Skeletal muscle cell (primary cell): ENCODE measurements around the gene C1QTNF1.

Experiments
- DNase-seq: peaks from one replicate; pipeline ENCODE4 v3.0.0-alpha.2; 2010; ENCODE audit warnings: low read depth
- H3K4me3 ChIP-seq: 2 replicates; pipeline ENCODE4 v1.5.1; 2011; ENCODE audit warnings: low read depth, mild to moderate bottlenecking, control low read depth, low read length, moderate library complexity

Gene C1QTNF1

DNA sequence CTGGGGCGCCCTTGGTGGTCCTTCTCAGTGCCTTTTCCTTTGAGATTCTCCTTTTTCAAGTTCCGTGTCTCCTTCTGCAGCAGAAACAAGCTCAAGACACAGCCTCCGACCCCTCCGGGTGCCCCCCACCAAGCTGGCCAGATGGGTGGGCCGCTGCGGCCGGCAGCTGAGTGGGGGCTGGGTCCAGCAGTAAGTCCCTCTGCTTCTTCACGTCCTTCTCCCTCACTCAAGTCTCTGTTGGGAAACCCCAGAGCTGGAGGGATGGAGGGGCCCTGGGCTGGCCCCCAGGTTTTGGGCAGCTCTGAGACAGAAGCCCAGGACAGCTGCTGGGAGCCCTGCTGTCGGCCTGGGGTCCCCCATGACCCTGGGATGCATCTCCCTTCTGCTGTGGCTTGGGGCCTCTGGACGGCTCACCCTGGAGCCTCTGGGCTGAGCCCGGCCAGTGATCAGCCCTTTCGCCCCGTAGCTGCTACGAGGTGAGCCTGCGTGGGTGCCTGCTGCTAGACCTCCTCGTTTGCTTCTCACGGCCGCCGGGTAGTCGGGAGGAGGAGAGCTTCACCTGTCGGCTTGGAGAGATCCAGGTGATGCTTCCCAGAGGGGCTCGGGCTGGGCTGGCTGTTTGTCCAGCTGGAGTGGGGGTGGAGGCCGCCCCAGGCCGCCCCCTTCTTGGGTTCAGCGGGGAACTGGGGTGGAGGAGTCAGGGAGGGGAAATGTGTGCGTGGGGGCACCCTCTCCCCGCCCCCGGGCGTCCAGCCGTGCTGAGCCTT lies 61.4 kb downstream of the C1QTNF1 start:
- DNase-seq = no peak
- no peak overlapping the region for H3K4me3 ChIP-seq

- no peak overlapping the region for H3K4me3 ChIP-seq
- no peak for DNase-seq
Observed at GRCh38 chr17:79085921-79086551, 62.1 kb downstream of the C1QTNF1 start.

GRCh38 chr17:79086609-79087427 lies 62.8 kb downstream of the C1QTNF1 start:
- H3K4me3 ChIP-seq = no peak overlapping the region
- DNase-seq = no peak

DNA sequence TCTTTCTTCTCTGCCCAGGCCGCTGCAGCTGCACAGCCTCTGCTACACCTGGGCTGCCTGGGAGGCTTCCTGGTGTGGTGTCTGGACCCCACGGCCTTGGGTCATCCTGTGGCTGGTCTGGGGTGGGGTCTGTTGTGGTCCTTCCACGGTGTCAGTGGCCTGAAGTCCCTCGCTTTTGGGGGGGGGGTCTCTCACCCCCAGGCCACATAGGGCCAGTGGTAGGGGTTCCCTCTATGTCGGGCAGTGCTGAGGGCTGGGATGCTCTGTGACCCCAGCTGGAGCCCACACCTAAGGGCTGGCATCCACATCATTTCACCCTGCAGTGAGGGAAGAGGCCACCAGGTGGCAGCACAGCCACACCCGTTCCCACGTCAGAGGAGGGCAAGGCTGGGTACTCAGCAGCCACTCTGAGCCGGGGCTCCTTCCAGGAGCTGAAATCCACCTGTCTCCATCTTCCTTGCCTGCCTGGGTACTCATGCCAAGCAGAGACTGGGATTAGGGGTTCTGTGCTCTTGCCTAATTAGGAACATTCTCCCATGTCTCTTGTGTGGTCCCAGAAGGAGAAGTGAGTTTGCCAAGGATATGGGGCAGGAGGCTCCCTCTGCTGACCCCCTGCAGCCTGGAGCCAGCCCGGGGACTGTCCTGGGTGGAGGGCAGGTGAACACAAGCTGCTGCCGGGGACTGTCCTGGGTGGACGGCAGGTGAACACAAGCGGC lies 63.6 kb downstream of the C1QTNF1 start:
- H3K4me3 ChIP-seq = no peak overlapping the region
- DNase-seq = no peak

DNA sequence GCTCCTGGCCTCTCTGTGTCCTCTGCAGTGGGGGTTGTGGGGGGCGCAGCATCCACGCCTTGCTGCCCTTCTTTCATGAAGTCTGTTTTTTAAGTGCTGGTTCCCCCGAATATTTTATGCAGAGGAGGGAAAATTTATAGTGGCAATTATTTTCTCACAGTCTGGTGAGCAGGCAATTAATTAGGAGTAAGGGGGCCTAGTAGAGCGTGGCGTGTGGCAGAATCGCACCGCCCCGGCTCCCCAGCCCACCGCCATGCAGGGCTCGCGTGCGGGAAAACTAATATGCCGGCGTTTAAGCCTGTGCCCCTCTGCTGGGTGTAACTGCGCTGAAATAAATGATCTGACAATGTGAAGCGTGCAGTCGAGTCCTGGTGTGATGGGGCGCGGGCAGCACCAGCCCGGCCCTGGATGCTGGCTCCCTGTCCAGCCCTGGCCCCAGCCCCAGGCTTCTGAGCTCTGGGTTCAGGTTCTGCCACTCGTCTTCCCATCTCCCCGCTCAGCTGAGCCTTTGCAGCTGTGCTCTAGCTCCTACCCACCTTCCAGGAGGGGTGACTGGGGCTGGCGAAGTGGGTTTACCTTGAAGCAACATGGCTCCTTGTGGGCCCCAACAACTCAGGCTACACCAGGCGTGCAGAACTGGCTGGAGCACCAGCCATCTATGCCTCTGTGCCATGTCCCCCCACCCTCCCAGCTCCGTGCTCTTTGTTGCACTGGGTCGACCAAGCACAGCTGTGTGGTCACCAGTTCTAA lies 64.5 kb downstream of the C1QTNF1 start:
- DNase-seq = no peak
- H3K4me3 ChIP-seq = no peak overlapping the region

GRCh38 chr17:79088997-79089328 lies 65.0 kb downstream of the C1QTNF1 start:
- DNase-seq = no peak
- no peak overlapping the region for H3K4me3 ChIP-seq

DNA sequence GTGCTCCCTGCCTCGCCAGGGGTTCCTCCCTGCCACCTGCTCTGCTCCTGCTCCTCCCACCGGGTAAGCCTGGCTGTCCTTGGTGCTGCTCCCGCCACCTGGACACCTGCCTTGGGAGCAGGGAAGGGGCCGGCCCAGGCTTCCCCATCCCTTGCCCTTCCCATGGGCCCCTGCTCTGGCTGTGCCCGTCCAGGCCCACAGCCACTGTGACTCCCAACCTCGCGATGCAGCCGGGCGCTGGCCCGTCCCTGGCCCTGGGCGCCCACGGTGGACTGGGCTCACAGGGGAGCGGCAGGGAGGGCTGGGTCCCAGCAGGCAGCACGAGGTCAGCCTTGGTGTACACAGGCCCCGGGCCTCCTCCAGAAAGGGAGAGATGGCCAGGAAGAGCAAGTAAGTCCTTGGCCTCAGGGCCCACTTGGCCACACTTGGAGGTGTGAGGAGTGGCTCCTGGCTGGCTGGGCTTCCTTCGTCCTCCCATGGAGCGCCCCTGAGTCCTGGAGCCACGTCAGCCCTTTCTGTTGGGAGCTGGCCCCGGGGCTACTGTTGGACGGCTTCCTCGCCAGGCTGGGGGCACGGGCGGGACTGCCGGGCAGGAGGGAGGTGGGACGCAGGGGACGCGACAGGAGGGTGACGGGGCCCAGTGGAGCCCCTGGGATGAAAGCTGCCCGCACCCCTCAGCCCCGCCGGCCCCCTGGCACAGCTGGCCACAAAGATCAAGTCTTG lies 65.9 kb downstream of the C1QTNF1 start:
- no peak overlapping the region for H3K4me3 ChIP-seq
- no peak for DNase-seq

DNA sequence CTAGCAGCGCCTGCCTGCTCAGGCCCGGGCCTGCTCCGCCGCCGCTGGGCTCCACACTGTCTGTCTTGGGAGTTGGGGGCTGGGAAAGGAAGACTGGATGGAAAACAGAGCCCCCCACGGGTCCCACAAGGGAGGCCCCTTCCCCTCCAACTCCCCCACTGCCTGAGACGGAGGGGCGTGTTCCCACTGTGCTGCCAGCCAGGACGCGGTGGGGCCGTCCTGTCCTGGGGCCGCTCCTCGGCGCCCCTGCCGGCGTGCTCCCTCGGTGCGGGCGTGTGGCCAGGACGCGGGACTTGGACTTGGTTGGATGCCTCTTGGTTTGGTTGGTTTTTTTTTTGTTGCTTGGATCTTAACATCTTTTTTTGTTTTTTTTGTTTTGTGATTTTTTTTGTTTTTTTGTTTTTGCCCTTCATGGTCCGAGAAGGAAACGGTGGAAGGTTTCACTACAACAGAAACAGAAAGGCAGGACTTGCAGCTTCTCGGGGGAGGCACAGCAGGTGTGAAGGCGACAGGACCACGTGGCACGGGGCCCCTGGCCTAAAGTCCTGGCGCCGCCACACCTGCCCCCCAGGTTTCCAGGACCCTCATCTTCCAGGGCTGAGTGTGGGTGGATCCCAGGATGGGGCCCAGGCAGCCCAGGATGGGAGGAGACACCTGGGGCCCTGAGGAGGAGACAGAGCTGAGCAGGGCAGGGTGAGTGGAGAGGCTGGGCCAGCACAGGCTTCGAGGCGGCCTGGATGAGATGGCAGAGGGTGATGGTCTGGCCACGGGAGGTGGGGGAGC lies 66.7 kb downstream of the C1QTNF1 start:
- H3K4me3 ChIP-seq = no peak overlapping the region
- no peak for DNase-seq

DNA sequence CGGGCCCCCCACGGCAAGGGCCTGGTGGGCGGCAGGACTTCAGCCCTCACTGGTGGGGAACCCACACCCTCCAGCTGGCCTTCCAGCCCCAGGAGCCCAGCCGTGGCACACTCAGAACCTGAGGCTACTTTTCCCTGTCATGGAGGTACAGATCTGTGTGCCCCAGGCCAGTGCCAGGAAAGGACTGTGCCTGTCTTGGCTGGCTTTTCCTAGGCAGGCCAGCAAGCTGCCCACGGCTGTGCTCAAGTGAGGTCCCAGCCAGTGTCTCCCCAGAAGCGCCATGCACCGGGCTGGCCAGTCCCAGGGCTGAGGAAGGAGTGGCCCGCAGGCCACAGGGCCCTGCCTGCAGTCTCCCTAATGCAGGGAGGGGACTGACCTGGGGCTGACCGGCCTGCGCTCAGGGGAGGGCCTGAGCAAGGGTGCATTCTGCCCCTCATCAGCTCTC lies 67.3 kb downstream of the C1QTNF1 start:
- H3K4me3 ChIP-seq = no peak overlapping the region
- DNase-seq = no peak

GRCh38 chr17:79092567-79092966 lies 68.6 kb downstream of the C1QTNF1 start:
- DNase-seq = no peak
- H3K4me3 ChIP-seq = no peak overlapping the region

DNA sequence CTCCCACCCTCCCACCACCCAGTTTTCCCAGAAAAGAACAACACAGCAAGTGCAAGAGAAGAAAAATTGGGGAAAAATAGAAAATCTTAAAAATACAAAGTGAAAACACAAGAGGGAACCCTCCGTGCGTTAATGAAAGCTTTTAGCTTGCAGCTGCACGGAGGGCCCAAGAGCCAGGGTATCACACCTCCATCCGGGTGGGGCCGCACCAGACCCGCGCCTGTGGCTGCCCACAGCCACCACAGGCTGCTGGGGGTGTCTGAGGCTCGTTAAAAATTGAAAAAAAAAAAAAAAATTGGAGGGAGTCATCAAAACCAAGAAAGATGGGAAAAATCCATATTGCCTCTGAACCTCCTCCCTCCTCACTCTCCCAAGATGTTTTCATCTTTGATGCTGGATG lies 69.3 kb downstream of the C1QTNF1 start:
- no peak for DNase-seq
- H3K4me3 ChIP-seq = no peak overlapping the region

- H3K4me3 ChIP-seq = no peak overlapping the region
- DNase-seq = no peak
Observed at GRCh38 chr17:79094261-79094660, 70.3 kb downstream of the C1QTNF1 start.

DNA sequence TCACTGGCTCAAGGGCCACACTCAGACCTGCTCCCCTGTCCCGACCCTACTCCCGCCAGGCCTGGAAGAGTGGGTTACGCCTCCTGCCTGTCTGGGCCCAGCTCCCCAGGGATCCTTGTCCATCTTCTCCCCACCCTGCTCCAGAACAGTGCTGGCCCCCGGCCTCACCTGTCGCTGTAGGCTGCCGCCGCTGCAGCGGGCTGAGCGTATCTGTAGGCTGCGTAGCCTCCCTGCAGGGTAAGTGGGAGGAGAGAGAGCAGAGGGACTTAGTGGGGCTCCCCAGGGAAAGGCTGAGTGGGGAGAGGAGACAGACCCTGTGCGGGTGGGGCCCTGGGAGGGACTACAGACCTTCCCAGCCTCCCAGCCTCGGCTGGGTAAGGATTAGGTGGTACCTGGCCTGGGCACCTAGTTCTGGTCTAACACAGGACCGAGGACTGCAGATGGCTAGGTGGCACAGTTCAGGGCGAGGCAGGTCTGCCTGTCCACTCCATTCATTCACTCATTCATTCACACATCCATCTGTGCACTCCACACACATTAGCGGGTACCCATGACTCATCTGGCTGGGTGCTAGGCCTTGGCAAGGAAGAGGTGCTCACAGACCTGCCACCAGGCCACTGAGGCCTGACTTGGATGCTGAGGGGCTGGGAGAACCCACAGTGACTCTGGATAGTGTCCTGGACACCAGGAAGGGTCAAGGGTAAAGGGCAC lies 71.5 kb downstream of the C1QTNF1 start:
- H3K4me3 ChIP-seq = no peak overlapping the region
- no peak for DNase-seq

- no peak for DNase-seq
- no peak overlapping the region for H3K4me3 ChIP-seq
Observed at GRCh38 chr17:79096477-79096876, 72.5 kb downstream of the C1QTNF1 start.

- no peak for DNase-seq
- H3K4me3 ChIP-seq = no peak overlapping the region
Observed at GRCh38 chr17:79097226-79098055, 73.5 kb downstream of the C1QTNF1 start.

DNA sequence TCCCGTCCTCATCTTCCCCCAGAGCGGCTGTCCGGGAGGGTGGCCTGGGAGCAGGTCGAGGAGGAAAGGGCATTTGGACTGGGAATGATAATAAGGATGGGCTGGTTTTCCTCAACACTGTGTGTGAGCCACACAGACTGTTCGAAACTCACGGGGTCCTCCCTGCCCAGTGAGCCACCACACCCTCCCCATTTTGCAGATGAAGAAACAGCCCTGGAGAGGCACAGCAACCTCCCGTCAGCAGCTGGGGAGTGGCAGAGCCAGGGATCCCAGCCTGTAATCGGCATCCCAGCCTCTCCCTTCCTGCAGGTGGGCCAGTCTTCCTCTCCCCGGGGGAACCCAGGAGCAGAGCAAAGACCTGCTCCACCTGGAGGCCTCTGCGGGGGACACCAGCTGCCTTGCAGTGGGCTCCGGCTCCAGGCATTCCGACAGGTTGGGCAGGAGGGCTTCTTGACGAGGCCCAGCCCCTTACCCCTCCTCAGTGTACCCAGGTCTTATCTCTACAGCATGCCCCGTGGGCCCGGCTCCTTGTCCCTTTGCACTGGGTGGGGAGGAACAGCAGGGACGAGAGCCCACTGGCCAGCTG lies 74.4 kb downstream of the C1QTNF1 start:
- no peak overlapping the region for H3K4me3 ChIP-seq
- no peak for DNase-seq
